ENCODE measurements around the gene SLC7A4. TPM values are rescaled to one million over a fixed set of nuclear protein-coding genes. Genes with fewer than 3 reads are reported as not detected.
A peak's percentile ranks its signal among the peaks of the same experiment; 100 is the strongest.

The SLC7A4 gene
- total RNA-seq, 1 donor from 2014 or later = 0.07 TPM

- peak; percentile 69 for DNase-seq (ENCODE audit: low spot score)
- no peaks in the 10 kb centered on the region for H3K27me3 Mint-ChIP-seq (ENCODE audit: low read depth)
- H3K36me3 Mint-ChIP-seq (ENCODE audit: low read depth) = peaks cover 20% of the 10 kb centered on the region
- H3K4me1 Mint-ChIP-seq (ENCODE audit: low read depth) = peaks cover 32% of the 10 kb centered on the region
- H3K4me3 Mint-ChIP-seq (ENCODE audit: low read depth) = peak within 1 kb of the TSS; percentile 94
- H3K9me3 Mint-ChIP-seq = peaks cover 12% of the 10 kb centered on the region
- peak within 1 kb of the TSS; percentile 80 for H3K27ac Mint-ChIP-seq
- intact Hi-C loops (cut with micrococcal nuclease) = no loop called here
Measured at GRCh38 chr22:20981787-20982562, 50.4 kb downstream of the SLC7A4 start, which contains the start of gene LZTR1. Gene LZTR1 (plus strand): TSS chr22:20982297. CDS start chr22:20982372, 75 bp downstream.

GRCh38 chr22:20980938-20981722 is 51.2 kb downstream of the SLC7A4 start:
- Mint-ChIP-seq H3K27ac (peak overlapping the region; percentile 80), H3K4me1 (ENCODE audit: low read depth) (peaks cover 32% of the 10 kb centered on the region), H3K36me3 (ENCODE audit: low read depth) (peaks cover 14% of the 10 kb centered on the region), H3K27me3 (ENCODE audit: low read depth) (no peaks in the 10 kb centered on the region), H3K9me3 (peaks cover 12% of the 10 kb centered on the region), H3K4me3 (ENCODE audit: low read depth) (peak overlapping the region; percentile 94)
- no peak for DNase-seq (ENCODE audit: low spot score)
- intact Hi-C loops (cut with micrococcal nuclease) = no loop called here

GRCh38 chr22:20980523-20980922 is 51.8 kb downstream of the SLC7A4 start:
- Mint-ChIP-seq H3K9me3 (peaks cover 12% of the 10 kb centered on the region), H3K27me3 (ENCODE audit: low read depth) (no peaks in the 10 kb centered on the region), H3K27ac (no peak overlapping the region), H3K4me1 (ENCODE audit: low read depth) (peaks cover 32% of the 10 kb centered on the region), H3K4me3 (ENCODE audit: low read depth) (peak overlapping the region; percentile 94), H3K36me3 (ENCODE audit: low read depth) (peaks cover 10% of the 10 kb centered on the region)
- intact Hi-C loops (cut with micrococcal nuclease) = no loop called here
- DNase-seq (ENCODE audit: low spot score) = no peak

GRCh38 chr22:20979940-20980453 is 52.4 kb downstream of the SLC7A4 start:
- peaks cover 12% of the 10 kb centered on the region for H3K9me3 Mint-ChIP-seq
- H3K27me3 Mint-ChIP-seq (ENCODE audit: low read depth) = no peaks in the 10 kb centered on the region
- intact Hi-C loops (cut with micrococcal nuclease) = no loop called here
- peaks cover 9% of the 10 kb centered on the region for H3K36me3 Mint-ChIP-seq (ENCODE audit: low read depth)
- H3K4me1 Mint-ChIP-seq (ENCODE audit: low read depth) = peaks cover 32% of the 10 kb centered on the region
- DNase-seq (ENCODE audit: low spot score) = no peak
- no peak overlapping the region for H3K27ac Mint-ChIP-seq
- peak overlapping the region; percentile 15 for H3K4me3 Mint-ChIP-seq (ENCODE audit: low read depth)

DNA sequence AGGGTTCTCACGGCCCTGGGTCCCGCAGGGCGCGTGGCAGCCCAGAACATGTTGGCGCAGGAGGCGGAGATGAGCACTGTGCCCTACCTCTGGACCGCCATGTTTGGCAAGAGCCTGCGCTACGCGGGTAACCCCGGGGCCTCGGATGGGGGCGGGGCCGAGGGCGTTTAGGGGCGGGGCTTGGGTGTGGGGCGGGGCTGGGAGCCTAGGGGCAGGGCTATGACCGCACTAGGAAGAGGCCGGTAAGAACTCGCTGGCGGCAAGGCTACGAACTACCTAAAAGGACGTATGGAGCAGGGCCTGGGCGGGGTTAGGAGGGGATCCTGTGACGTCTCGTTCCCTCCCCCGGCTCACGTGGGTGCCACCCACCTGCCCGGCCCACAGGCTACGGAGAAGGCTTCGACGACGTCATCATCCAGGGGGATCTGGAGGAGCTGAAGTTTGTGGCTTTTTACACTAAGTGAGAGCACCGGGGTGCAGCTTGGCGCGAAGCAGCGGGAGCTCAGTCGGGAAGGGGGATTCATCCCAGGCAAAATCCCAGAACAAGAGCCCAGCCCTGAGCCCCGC is 53.0 kb downstream of the SLC7A4 start:
- intact Hi-C loops (cut with micrococcal nuclease) = no loop called here

More for the DNA sequence above, 53.0 kb downstream of the SLC7A4 start:
- Mint-ChIP-seq H3K4me3 (ENCODE audit: low read depth) (peak overlapping the region; percentile 75), H3K27ac (peak overlapping the region; percentile 76), H3K4me1 (ENCODE audit: low read depth) (peaks cover 32% of the 10 kb centered on the region), H3K9me3 (peaks cover 12% of the 10 kb centered on the region), H3K36me3 (ENCODE audit: low read depth) (peaks cover 9% of the 10 kb centered on the region), H3K27me3 (ENCODE audit: low read depth) (no peaks in the 10 kb centered on the region)
- DNase-seq (ENCODE audit: low spot score) = peak; percentile 61

Other genes with a start within 250 kb of the SLC7A4 start
- gene PI4KA, start 173.8 kb downstream of the SLC7A4 start, total RNA-seq = 73.4 and 77.7 TPM in 2 replicates
- gene SNAP29, start 173.6 kb downstream of the SLC7A4 start, total RNA-seq = 24.2 and 31.4 TPM in 2 replicates
- gene CRKL, start 115.2 kb downstream of the SLC7A4 start, total RNA-seq = 79.2 and 80.1 TPM in 2 replicates
- 0.23 and 0.30 TPM in 2 replicates for gene AIFM3, start 65.3 kb downstream of the SLC7A4 start, total RNA-seq
- 64.7 and 68.4 TPM in 2 replicates for gene LZTR1, start 50.3 kb downstream of the SLC7A4 start, total RNA-seq
- 25.8 and 25.9 TPM in 2 replicates for gene THAP7, start 30.4 kb downstream of the SLC7A4 start, total RNA-seq
- 0.07 TPM in 1 of 2 replicates, not detected in the other for gene P2RX6, start 17.4 kb downstream of the SLC7A4 start, total RNA-seq
- gene LRRC74B, start 13.4 kb upstream of the SLC7A4 start, total RNA-seq = 0.23 TPM in 1 of 2 replicates, not detected in the other

Measured in activated T-helper 2 cell treated with anti-CD3 and anti-CD28 coated beads, Interferon-gamma antibody, Interleukin-2, Interleukin-4, amounts not matched to agents 10 μg/mL and 5 μg/mL and 100 μg/mL, durations not matched to agents 14 hours and 24 hours and 36 hours (primary cell).